Fibroblast of skin of back (primary cell): ENCODE data around the gene BCL11A. TPM values are rescaled to one million over a fixed set of nuclear protein-coding genes. Genes with fewer than 3 reads are reported as not detected.

ENCODE experiments used
- DNase-seq: peaks from one replicate; pipeline ENCODE4 v3.0.0-alpha.2; 2013
- polyA plus RNA-seq, 2 experiments: library from polyadenylated mRNA; unstranded; fragments of 120-200 nt; gene quantifications; one replicate each; pipeline ENCODE4 v1.2.1, GENCODE V29; 2013; ENCODE audit not compliant: insufficient read length in 2 of 2

The BCL11A gene
- 13.4 TPM for polyA plus RNA-seq (2013, experiment 1 of 2; ENCODE audit: insufficient read length)
- polyA plus RNA-seq (2013, experiment 2 of 2; ENCODE audit: insufficient read length) = 11.3 TPM

- DNase-seq = peak; percentile 97
Measured at GRCh38 chr2:60553495-60554073, at the start of gene BCL11A. TSS of gene BCL11A (minus strand) at chr2:60553654. CDS start at chr2:60553270, 384 bp downstream.

GRCh38 chr2:60602828-60603532 lies 49.5 kb upstream of the BCL11A start:
- no peak for DNase-seq

GRCh38 chr2:60602388-60602787 lies 48.9 kb upstream of the BCL11A start:
- DNase-seq = no peak

- no peak for DNase-seq
Measured at GRCh38 chr2:60598271-60598670, 44.8 kb upstream of the BCL11A start.

- DNase-seq = peak; percentile 12
Measured at GRCh38 chr2:60597346-60597745, 43.9 kb upstream of the BCL11A start.

GRCh38 chr2:60596411-60596810 lies 43.0 kb upstream of the BCL11A start:
- DNase-seq = no peak

GRCh38 chr2:60595953-60596352 lies 42.5 kb upstream of the BCL11A start:
- no peak for DNase-seq

GRCh38 chr2:60589104-60589503 lies 35.6 kb upstream of the BCL11A start:
- no peak for DNase-seq

- no peak for DNase-seq
Measured at GRCh38 chr2:60586081-60586480, 32.6 kb upstream of the BCL11A start.

GRCh38 chr2:60585276-60585675 lies 31.8 kb upstream of the BCL11A start:
- DNase-seq = no peak

GRCh38 chr2:60583604-60584003 lies 30.1 kb upstream of the BCL11A start:
- DNase-seq = no peak

GRCh38 chr2:60581433-60582282 lies 28.2 kb upstream of the BCL11A start:
- peak; percentile 61 for DNase-seq

GRCh38 chr2:60577682-60578283 lies 24.3 kb upstream of the BCL11A start:
- DNase-seq = no peak

GRCh38 chr2:60573251-60573650 lies 19.8 kb upstream of the BCL11A start:
- no peak for DNase-seq

GRCh38 chr2:60570251-60570650 lies 16.8 kb upstream of the BCL11A start:
- DNase-seq = no peak

GRCh38 chr2:60569680-60570111 lies 16.2 kb upstream of the BCL11A start:
- DNase-seq = no peak

- no peak for DNase-seq
Measured at GRCh38 chr2:60567919-60568768, 14.7 kb upstream of the BCL11A start.

GRCh38 chr2:60567096-60567495 lies 13.6 kb upstream of the BCL11A start:
- no peak for DNase-seq

- no peak for DNase-seq
Measured at GRCh38 chr2:60565472-60565871, 12.0 kb upstream of the BCL11A start.

GRCh38 chr2:60560734-60561644 lies 7.5 kb upstream of the BCL11A start:
- DNase-seq = no peak

- no peak for DNase-seq
Measured at GRCh38 chr2:60559880-60560279, 6.4 kb upstream of the BCL11A start.
